ENCODE data around the gene CCL5. TPM values are rescaled to one million over a fixed set of nuclear protein-coding genes. Genes with fewer than 3 reads are reported as not detected.

Gene CCL5
- polyA plus RNA-seq, 3 donors, result 0.96 to 1.4 (median 1.4) TPM

Other genes with a start within 250 kb of the CCL5 start
- gene RASL10B, start 148.7 kb downstream of the CCL5 start, polyA plus RNA-seq (ENCODE audit: insufficient read length in 3 of 3), result 10 to 100 TPM; 12.4 to 17.1 (median 16.1) TPM
- gene GAS2L2, start 127.1 kb downstream of the CCL5 start, polyA plus RNA-seq (ENCODE audit: insufficient read length in 3 of 3), result under 1 TPM; 0.03 to 0.13 (median 0.07) TPM
- under 1 TPM in 2 of 3 donors, not detected in 1; 0.09 to 0.29 TPM for gene C17orf50, start 119.5 kb downstream of the CCL5 start, polyA plus RNA-seq (ENCODE audit: insufficient read length in 3 of 3)
- gene MMP28, start 84.7 kb downstream of the CCL5 start, polyA plus RNA-seq (ENCODE audit: insufficient read length in 3 of 3), result 1 to 10 TPM; 1.7 to 3.2 (median 2.0) TPM
- 100 to 1,000 TPM; 208 to 284 (median 226) TPM for gene TAF15, start 70.9 kb downstream of the CCL5 start, polyA plus RNA-seq (ENCODE audit: insufficient read length in 3 of 3)
- under 1 TPM; 0.06 to 0.61 (median 0.16) TPM for gene HEATR9, start 11.5 kb downstream of the CCL5 start, polyA plus RNA-seq (ENCODE audit: insufficient read length in 3 of 3)
- gene RDM1, start 50.4 kb upstream of the CCL5 start, polyA plus RNA-seq (ENCODE audit: insufficient read length in 3 of 3), result 1 to 10 TPM; 2.5 to 4.0 (median 3.6) TPM
- gene LYZL6, start 63.4 kb upstream of the CCL5 start, polyA plus RNA-seq (ENCODE audit: insufficient read length in 3 of 3), result not detected
- under 1 TPM; 0.17 to 0.42 (median 0.30) TPM for gene CCL16, start 101.1 kb upstream of the CCL5 start, polyA plus RNA-seq (ENCODE audit: insufficient read length in 3 of 3)
- 10 to 100 TPM; 18.3 to 23.1 (median 22.1) TPM for gene CCL14, start 106.4 kb upstream of the CCL5 start, polyA plus RNA-seq (ENCODE audit: insufficient read length in 3 of 3)
- 10 to 100 TPM in 1 of 3 donors, 1 to 10 TPM in 2; 5.2 to 10.5 (median 6.9) TPM for gene CCL15, start 121.2 kb upstream of the CCL5 start, polyA plus RNA-seq (ENCODE audit: insufficient read length in 3 of 3)
- under 1 TPM in 1 of 3 donors, not detected in 2; 0.56 TPM for gene CCL23, start 137.6 kb upstream of the CCL5 start, polyA plus RNA-seq (ENCODE audit: insufficient read length in 3 of 3)
- not detected for gene CCL18, start 183.9 kb upstream of the CCL5 start, polyA plus RNA-seq (ENCODE audit: insufficient read length in 3 of 3)
- gene CCL3, start 209.8 kb upstream of the CCL5 start, polyA plus RNA-seq (ENCODE audit: insufficient read length in 3 of 3), result 1 to 10 TPM in 2 of 3 donors, under 1 TPM in 1; 0.65 to 2.6 (median 1.9) TPM
- gene CCL4, start 223.5 kb upstream of the CCL5 start, polyA plus RNA-seq (ENCODE audit: insufficient read length in 3 of 3), result 1 to 10 TPM in 1 of 3 donors, under 1 TPM in 2; 0.73 to 1.3 (median 0.88) TPM

Measured in renal pelvis (tissue), 3 donors.